ENCODE measurements around the gene RPL35A. TPM values are rescaled to one million over a fixed set of nuclear protein-coding genes. Genes with fewer than 3 reads are reported as not detected.

Gene RPL35A
- total RNA-seq, 2 experiments from 2014 or later = 803 to 912 TPM

- Mint-ChIP-seq H3K4me3 (no peak overlapping the region), H3K4me1 (no peaks in the 10 kb centered on the region), H3K27me3 (no peaks in the 10 kb centered on the region), H3K36me3 (no peaks in the 10 kb centered on the region), H3K9me3 (ENCODE audit: low read depth) (no peaks in the 10 kb centered on the region), H3K27ac (no peak overlapping the region)
- ATAC-seq = no peak
- CTCF ChIA-PET = no interaction called here
- DNase-seq = no peak
These were observed 39.7 kb downstream of the RPL35A start for GRCh38 chr3:197989651-197990050.

GRCh38 chr3:197994736-197995135, 44.7 kb downstream of the RPL35A start:
- H3K27ac Mint-ChIP-seq = no peak overlapping the region

GRCh38 chr3:197996855-197997254, 46.9 kb downstream of the RPL35A start:
- no peaks in the 10 kb centered on the region for H3K36me3 Mint-ChIP-seq
- H3K9me3 Mint-ChIP-seq (ENCODE audit: low read depth) = no peaks in the 10 kb centered on the region
- no peak overlapping the region for H3K27ac Mint-ChIP-seq
- CTCF ChIA-PET = no interaction called here
- H3K27me3 Mint-ChIP-seq = no peaks in the 10 kb centered on the region
- no peaks in the 10 kb centered on the region for H3K4me1 Mint-ChIP-seq
- H3K4me3 Mint-ChIP-seq = no peak overlapping the region
- ATAC-seq = no peak
- DNase-seq = no peak

More at GRCh38 chr3:197994736-197995135, 44.7 kb downstream of the RPL35A start:
- Mint-ChIP-seq H3K9me3 (ENCODE audit: low read depth) (no peaks in the 10 kb centered on the region), H3K27me3 (no peaks in the 10 kb centered on the region), H3K4me1 (no peaks in the 10 kb centered on the region), H3K4me3 (no peak overlapping the region), H3K36me3 (no peaks in the 10 kb centered on the region)
- CTCF ChIA-PET = no interaction called here
- no peak for ATAC-seq
- no peak for DNase-seq

GRCh38 chr3:197997936-197998335, 47.9 kb downstream of the RPL35A start:
- CTCF ChIA-PET = no interaction called here
- Mint-ChIP-seq H3K4me1 (no peaks in the 10 kb centered on the region), H3K9me3 (ENCODE audit: low read depth) (no peaks in the 10 kb centered on the region), H3K27me3 (no peaks in the 10 kb centered on the region), H3K27ac (no peak overlapping the region), H3K36me3 (no peaks in the 10 kb centered on the region), H3K4me3 (no peak overlapping the region)
- ATAC-seq (no peak), DNase-seq (no peak)

Other genes starting within 250 kb of the RPL35A start
- 10 to 100 TPM; 55.5 to 58.9 TPM for gene RUBCN, start 213.3 kb upstream of the RPL35A start, total RNA-seq
- gene FYTTD1, start 200.3 kb upstream of the RPL35A start, total RNA-seq = 10 to 100 TPM; 35.5 to 50.5 TPM
- 10 to 100 TPM; 62.2 to 62.6 TPM for gene LRCH3, start 158.9 kb upstream of the RPL35A start, total RNA-seq
- 1 to 10 TPM; 1.5 to 1.7 TPM for gene LMLN, start 10.0 kb downstream of the RPL35A start, total RNA-seq

All from activated CD8-positive, alpha-beta memory T cell treated with anti-CD3 and anti-CD28 coated beads, Interleukin-2, amount 10 ng/mL, durations not matched to agents 7 days and 5 days (primary cell).